NCI-H1694 treated with DMSO at 0.1 percent for 48 hours (cell line): ENCODE data around the gene TMEM243.
"Not testable (repeated sequence)": the region's sequence is repeated elsewhere in the genome, so short reads cannot be mapped to it uniquely, and the experiment has no call there.

ENCODE experiments used
- DNase-seq: peaks from one replicate; lab custom pipeline; 2025; lab: John Stamatoyannopoulos, UW

The TMEM243 gene

DNA sequence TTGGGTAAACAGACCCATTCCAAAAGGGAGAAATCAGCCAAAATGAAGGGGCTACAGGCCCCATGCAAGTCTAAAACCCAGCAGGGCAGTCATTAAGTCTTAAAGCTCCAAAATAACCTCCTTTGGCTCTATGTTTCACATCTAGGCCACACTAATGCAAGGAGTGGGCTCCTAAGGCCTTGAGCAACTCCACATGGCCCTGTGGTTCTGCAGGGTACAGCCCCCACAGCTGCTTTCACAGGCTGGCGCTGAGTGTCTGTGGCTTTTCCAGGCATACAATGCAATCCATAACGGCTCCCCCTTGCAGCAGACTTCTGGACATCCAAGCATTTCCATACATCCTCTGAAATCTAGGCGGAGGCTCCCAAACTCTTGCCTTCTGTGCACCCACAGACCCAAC lies 9.0 kb downstream of the TMEM243 start:
- DNase-seq: no peak

DNA sequence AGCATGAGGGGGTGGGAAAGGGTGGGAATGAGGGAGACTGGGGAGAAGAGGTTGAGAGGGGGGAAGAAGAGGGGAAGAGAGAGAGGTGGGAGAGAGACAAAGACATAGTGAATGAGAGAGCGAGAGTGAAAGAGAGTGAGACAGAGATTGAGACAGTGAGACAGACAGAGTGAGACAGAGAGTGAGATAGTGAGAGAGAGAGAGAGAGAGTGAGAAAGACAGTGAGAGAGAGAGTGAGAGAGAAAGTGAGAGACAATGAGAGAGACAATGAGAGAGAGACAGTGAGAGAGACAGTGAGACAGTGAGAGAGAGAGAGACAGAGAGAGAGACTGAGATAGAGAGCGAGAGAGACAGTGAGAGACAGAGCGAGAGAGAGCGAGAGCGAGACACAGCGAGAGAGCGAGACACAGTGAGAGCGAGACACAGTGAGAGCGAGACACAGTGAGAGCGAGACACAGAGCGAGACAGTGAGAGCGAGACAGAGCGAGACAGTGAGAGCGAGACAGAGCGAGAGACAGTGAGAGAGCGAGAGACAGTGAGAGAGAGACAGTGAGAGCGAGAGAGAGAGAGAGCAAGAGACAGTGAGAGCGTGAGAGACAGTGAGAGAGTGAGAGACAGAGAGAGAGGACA lies 10.1 kb downstream of the TMEM243 start:
- no peak for DNase-seq

DNA sequence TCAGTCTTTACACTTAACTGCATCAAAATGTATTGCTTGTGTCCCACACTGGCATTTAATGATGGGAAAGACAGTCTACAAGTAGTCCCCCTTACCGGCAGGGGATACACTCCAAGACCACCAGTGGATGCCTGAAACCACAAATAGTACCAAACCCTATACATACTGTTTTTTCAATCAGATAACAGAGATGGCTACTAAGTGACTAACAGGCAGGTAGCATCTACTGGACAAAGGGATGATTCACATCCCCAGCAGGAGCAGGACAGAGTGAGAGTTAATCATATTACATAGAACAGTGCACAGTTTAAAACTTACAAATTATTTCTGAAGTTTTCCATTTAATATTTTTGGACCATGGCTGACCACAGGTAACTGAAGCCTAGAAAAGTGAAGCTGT lies 13.2 kb downstream of the TMEM243 start:
- DNase-seq: no peak

DNA sequence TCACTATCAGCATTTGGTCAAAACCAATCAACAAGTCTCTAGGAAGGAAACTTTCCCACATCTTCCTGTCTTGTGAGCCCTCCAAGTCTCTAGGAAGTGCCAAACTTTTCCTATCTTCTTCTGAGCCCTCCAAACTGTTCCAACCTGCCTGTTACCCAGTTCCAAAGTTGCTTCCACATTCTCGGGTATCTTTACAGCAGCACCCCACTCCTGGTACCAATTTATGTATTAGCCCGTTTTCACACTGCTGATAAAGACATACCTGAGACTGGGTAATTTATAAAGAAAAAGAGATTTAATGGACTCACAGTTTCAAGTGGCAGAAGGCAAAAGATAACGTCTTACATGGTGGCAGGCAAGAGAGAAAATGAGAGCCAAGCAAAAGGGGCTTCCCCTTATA lies 13.8 kb downstream of the TMEM243 start:
- not testable (repeated sequence) for DNase-seq

DNA sequence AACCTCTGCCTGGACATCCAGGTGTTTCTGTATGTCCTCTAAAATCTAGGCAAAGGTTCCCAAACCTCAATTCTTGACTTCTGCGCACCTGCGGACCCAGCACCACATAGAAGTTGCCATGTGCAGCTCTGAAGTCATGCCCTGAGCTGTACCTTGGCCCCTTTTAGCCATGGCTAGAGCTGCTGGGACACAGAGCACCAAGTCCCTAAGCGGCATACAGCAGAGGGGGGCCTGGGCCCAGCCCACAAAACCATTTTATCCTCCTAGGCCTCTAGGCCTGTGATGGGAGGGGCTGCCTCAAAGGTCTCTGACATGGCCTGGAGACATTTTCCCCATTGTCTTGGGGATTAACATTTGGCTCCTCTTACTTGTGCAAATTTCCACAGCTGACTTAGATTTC lies 14.6 kb downstream of the TMEM243 start:
- no peak for DNase-seq

DNA sequence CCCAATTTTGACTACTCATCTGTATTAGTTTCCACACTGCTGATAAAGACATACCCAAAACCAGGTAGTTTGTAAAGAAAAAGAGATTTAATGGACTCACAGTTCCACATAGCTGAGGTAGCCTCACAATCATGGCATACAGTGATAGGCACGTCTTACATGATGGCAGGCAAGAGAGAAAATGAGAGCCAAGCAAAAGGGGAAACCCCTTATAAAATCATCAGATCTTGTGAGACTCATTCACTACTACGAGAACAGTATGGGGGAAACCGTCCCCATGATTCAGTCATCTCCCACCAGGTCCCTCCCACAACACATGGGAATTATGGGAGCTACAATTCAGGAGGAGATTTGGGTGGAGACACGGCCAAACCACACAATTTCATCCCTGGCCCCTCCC lies 15.6 kb downstream of the TMEM243 start:
- DNase-seq: not testable (repeated sequence)

DNA sequence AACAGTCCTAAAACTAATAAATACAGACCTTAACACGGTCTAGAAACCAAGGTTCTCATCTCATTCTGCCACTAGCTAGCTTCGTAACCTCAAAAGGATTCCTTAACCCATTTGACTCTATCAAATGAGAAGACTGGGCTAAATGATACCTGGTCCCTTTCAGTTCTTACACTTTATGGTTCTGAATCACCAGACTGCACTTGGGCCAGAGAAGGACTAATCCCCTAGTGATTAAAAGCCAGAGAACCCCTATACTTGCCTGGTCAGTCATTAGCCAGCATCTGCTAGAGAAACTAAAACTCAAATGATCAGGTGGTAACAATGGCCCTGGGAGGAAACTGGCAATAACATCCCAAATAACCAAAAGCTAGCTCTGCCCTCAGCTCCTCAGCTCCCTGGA lies 16.8 kb downstream of the TMEM243 start:
- no peak for DNase-seq

DNA sequence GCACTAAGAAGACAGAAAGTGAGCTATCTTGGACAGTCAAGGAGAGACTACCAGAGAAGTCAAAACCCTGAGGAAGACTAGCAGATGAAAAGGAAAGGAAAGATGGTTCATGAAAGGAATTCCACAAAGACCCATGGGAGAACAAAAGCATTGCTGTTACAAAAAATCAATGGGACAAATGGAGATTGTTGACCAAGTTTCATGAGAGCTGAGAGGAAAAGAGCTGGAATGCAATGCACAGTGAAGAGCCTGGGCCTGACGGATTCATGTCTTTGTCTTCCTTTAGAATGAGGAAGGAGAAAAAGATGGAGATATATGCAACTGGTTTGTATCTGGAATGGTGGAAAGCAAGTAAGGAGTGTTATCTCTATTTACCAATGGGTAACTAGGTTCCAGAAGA lies 17.3 kb downstream of the TMEM243 start:
- DNase-seq: no peak

DNA sequence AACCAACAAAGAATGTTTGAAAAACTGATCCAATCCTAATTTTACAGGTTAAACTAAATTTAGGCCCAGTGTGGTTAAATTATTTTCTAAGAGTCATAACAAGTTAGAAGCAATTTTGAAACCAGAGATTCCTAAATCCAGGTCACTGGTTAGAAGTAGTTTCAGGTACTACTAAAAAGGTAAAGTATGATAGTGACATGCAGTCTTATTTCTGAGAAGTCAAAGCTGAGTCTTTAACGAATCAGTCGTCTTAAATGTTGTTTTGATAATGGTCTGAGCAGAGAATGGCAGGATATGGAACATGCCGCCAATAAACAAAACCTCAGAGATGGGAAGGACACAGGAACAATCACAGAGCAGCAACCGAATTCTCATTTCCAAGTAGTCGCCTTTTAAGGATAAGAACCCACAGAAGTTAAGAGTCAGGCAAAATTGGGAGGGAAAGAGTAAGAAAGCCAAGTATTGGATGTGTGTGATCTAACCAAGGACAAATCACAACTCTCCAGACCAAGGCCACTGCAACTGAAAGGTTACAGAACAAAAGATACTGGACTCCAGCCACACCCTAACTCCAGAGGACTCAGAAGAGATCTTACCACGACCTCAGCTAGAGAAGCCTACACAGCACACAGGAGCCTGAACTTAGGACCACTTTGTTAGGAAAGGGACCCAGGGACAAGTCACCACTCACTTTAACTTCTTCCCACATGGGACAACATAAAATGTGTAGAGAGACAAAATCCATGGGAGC lies 19.7 kb downstream of the TMEM243 start:
- DNase-seq: no peak

DNA sequence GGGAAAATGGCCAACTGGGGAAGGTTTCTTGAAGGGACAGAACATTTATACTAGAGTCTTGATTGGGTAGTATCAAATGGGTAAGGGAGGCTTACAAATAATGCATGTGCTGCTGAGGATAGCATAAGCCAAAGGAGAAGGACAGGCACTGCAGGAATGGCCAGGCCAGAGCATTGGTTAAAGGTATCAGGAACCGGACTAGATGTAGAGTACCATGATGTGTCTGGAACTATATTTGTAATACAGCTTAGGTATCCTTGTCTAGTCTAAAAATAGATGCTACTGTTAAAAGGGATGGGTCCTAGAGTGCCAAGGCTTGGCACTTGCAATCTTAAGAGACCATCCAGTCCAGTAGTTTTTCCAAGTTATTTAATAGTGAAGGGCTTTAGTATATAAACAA lies 20.3 kb downstream of the TMEM243 start:
- DNase-seq: no peak

DNA sequence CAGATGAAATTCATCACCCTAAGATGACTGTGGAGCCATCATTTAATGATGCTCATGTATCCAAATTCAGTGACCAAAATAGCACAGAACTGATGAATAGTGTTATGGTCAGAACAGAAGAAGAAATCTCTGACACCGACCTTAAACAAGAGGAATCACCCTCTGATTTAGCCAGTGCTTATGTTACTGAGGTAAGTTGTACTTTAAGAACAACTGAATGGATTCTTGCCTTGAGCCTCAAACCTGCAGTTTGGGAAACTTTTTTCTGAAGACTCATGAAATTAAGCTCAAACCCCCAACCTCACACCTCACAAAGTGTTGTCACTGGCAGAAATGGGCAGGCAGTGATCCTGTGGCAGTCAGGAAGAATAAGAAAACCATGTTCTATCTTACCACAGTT lies 25.6 kb downstream of the TMEM243 start:
- DNase-seq: no peak

DNA sequence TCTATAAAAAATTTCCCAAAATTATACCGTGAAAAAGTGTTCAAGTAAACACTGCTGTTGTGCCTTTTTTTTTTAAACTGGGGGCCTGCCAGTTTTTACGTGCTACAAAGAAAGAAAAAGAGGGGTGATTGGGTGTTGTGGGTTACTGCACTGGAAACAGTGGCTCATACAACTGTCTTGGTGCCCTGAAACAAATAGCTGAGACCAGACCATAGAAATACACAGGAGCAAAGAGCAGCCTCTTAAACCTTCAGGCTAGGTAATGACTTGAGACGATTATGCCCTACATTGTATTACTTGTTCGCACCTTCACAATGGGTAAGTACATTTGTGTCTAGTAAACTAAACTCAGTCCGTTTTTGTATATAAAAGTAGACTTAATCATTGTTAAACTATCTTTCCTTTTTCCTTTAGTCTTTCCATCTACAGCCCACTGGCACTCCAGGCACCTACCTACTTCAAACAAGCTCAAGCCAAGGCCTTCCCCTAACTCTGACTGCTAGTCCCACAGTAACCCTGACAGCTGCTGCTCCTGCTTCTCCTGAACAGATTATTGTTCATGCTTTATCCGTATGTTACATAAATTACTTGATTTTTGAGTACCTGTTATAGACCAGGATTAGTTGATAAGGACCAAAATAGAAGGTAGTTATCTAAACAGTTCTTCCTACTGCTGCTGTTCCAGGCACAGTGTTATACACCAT lies 26.6 kb downstream of the TMEM243 start:
- DNase-seq: no peak

DNA sequence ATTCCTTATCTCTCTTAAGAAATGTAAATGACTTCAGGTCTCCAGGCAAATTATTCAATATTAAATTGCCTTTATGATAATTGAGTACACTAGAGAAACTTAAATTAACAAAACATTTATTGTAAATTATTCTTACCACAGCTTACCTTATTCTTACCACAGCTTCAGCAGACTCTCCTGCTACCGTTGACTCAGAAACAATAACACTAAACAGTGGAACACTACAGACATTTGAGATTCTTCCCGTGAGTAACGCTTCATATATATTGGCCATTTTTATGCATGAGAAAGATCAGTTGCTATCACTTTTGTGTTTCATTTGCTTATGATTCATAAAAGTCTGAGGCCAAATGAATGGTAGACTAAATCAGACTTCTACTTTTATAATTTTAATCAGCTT lies 28.7 kb downstream of the TMEM243 start:
- no peak for DNase-seq

DNA sequence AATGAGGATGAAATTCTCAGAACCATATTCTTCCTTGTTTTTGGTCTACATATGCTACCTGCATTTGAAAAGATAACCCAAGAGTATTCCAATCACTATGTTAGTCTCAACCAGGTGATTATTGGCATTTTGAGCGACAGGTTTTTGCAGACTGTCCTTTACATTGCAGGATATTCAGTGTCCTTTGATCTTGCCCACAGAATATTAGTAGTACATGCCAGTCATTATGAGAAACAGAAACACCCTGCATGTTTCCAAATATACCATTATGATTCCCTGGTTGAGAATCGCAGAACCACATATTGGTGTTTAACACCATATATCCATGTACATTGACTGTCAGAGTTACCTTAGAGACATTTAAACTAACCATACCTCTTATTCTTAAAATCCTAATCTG lies 30.6 kb downstream of the TMEM243 start:
- no peak for DNase-seq

DNA sequence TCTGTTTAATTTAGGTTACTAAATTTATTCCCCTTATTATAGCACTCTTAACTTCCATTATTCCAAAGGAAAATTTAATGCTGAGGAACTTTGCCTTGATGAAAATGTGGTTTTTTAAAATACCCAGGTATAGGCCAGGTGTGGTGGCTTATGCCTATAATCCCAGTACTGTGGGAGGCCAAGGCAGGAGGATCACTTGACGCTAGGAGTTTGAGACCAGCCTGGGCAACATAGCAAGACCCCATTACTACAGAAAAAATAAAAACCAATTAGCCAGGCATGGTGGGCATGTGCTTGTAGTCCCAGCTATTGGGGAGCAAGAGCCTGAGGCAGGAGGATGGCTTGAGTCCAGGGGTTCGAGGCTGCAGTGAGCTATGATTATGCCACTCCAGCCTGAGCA lies 32.4 kb downstream of the TMEM243 start:
- DNase-seq: no peak

DNA sequence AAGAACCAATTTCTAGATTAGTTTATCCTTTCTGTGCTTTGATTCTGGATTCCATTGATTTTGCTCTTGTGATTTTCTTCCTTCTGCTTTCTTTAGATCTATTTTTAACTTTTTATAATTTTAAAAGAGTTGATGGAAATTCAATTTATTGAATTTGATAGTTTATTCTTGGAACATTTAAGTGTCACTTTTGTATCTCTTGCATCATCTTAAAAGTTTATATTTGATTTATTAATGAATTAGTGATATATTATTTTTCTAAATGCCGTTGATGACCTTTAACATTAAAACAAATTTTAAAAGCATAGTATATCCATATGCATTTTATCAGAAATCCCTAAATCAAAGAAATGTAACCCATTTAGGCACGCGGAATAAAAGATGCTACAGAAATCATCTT lies 40.4 kb downstream of the TMEM243 start:
- no peak for DNase-seq

DNA sequence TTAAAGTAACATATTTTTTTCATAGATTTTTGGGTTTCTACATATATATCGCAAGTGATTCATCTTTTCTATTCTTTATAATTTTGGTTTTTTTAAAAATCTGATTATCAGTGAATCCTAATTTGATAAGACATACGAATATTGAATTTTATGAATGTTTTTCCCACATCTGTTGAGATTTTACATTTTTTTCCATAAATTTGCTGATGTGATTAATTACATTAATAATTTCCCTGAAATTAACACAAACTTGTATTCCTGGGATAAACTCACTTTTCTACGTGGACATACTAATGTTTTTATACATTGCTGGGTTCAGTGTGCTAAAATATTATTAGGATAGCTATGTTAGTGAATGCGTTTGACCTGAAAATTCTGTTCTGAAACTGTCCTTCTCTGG lies 41.2 kb downstream of the TMEM243 start:
- DNase-seq: no peak

DNA sequence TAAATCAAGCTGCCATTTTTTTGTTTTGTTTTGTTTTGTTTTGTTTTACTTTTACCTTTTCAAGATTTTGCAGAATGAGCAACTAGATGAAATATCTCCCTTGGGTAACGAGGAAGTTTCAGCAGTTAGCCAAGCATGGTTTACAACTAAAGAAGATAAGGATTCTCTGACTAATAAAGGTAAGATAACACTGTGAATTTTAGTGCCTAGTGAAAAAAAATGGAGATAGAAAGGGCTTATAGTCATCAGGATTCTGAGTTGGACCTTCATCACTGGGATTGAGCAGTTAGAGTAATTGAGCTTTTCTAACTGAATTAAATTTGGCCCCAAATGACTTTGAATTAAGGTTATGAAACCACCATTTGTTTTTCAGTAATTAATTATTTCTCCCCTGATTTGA lies 46.1 kb downstream of the TMEM243 start:
- no peak for DNase-seq

DNA sequence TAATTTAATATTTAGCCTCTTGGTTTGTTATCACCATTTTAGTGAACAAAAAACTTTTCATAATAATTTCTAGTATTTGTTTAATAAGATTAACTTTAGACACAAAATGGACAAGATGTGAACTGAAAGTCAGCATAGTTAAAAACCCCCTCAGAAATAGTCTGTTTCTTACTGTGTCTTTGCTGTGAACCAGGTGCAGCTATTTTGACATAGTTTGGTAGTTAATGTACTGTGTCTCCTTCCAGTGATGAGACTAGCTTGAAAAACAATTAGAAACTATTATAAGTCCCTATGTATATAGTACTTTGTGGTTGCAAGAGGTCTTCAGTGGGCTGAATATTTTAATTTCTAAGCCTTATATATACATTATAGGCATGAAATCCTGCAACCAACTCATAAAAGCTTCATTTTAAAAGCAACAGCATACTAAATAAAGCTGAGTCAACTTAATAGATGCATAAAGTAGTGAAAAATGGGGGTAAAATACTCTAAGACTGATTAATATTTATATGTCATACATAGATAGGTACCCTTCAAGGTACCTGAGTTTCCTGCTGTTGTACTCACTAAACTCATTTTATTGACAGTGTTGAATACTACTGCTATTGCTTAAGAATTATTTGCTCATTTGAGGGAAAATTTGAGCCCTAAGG lies 48.1 kb downstream of the TMEM243 start:
- DNase-seq: no peak

DNA sequence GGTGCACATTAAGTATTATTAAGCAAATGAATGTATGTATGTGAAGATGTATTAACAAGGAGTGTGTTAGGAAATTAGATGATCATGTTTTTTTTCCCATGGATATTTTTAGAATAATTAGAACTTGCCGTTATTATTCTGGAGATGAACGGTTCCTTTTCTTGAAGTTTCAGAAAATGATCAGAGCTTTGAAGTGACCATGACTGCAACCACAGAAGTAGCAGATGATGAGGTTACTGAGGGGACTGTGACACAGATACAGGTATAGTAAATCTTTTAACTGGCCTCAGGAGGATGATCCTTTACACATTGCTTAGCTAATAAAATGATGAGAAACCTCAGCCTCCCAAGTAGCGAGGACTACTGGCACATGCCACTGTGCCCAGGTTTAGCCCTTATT lies 48.7 kb downstream of the TMEM243 start:
- DNase-seq: no peak

DNA sequence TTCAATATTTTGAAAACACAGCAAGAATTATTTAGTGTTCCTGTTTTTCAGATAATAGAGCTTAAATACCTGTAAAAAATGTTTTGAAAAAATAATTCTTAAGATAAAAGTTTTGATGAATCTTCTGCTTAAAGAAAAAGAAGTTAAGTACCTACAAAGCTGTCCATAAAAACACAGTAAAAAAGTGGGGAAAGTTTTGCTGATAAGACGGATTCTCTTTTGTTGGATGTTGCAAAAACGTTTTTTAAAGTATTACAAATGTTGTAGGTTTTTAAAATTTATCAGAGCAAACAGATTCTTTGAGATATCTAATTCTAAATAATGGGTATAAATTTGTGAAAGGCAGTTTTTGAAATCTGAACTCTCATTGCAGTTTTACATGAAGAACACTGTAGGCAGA lies 55.1 kb downstream of the TMEM243 start:
- DNase-seq: no peak

DNA sequence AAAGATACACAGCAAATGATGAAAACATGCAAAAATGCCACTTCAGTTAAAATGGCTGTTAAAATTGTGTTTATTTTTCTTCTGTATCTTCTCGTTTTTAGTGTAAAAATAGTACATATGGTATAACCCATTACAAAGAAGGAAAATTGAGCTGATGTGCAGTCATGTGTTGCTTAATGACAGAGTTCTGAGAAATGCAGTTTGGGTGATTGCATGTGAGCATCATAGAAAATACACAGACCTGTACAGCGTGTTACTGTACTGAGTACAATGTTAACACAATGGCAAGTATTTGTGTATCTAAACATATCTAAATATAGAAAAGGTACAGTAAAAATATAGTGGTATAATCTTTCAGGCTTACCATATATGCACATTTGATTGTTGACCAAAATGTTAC lies 60.0 kb downstream of the TMEM243 start:
- no peak for DNase-seq

DNA sequence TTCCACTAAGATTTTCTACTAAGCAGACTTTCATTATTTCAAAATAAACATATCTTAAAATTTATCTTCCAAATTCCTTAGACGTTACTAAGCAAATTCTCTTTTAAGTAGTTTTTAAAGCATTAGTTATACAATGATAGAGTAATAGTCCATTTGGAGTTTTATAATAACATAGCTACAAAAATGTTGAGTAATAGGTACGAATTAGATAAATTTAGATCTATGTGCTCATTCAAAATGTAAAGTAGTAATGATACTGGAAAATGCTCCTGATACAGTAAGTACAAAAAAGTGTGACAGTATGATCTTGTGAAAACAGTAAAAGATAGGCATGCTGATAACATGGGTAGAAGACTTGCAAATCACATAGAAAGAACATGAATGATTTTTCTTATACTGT lies 62.8 kb downstream of the TMEM243 start:
- DNase-seq: no peak
